GM18867 (cell line): Measurements from ENCODE around the gene NRXN2.
"Not testable (repeated sequence)": the region's sequence is repeated elsewhere in the genome, so short reads cannot be mapped to it uniquely, and the experiment has no call there.

Source experiments
- ATAC-seq: cut with Tn5 transposase; IDR thresholded peaks from one replicate; pipeline ENCODE4 v1.9.1; 2021; ENCODE audit warnings: mild to moderate bottlenecking, moderate library complexity; ENCODE audit not compliant: unreplicated experiment

NRXN2 gene

DNA sequence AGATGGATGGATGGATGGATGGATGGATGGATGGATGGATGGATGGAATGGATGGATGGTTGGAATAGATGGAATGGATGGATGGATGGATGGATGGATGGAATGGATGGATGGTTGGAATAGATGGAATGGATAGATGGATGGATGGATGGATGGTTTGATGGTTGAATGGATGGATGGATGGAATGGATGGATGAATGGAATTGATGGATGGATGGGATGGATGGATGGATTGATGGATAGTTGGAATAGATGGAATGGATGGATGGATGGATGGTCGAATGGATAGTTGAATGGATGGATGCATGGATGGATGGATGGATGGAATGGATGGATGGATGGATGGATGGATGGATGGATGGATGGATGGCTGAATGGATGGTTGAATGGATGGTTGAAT, 127.1 kb downstream of the NRXN2 start:
- not testable (repeated sequence) for ATAC-seq

GRCh38 chr11:64594159-64594939, 128.6 kb downstream of the NRXN2 start:
- ATAC-seq, result no peak

GRCh38 chr11:64593156-64594105, 129.6 kb downstream of the NRXN2 start:
- no peak for ATAC-seq

DNA sequence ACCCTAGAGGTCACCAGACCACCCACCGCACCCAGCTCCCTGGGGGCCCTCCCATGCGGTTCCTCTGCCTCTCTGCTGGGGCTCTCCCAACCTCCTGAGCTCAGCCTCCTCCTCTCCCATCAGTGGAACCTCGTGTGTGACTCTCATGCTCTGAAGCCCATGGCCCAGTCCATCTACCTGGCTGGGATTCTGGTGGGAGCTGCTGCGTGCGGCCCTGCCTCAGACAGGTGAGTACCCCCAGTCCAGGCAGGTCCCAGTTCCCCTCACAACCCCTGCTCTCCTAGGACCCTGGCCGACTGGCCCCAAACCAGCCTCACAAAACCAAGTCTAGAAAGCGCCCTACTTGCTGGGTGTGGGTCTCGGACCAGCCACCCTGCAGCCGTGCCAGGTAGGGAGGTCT, 130.3 kb downstream of the NRXN2 start:
- ATAC-seq, result no peak

- no peak for ATAC-seq
Measured at GRCh38 chr11:64592234-64592615, 130.8 kb downstream of the NRXN2 start.

DNA sequence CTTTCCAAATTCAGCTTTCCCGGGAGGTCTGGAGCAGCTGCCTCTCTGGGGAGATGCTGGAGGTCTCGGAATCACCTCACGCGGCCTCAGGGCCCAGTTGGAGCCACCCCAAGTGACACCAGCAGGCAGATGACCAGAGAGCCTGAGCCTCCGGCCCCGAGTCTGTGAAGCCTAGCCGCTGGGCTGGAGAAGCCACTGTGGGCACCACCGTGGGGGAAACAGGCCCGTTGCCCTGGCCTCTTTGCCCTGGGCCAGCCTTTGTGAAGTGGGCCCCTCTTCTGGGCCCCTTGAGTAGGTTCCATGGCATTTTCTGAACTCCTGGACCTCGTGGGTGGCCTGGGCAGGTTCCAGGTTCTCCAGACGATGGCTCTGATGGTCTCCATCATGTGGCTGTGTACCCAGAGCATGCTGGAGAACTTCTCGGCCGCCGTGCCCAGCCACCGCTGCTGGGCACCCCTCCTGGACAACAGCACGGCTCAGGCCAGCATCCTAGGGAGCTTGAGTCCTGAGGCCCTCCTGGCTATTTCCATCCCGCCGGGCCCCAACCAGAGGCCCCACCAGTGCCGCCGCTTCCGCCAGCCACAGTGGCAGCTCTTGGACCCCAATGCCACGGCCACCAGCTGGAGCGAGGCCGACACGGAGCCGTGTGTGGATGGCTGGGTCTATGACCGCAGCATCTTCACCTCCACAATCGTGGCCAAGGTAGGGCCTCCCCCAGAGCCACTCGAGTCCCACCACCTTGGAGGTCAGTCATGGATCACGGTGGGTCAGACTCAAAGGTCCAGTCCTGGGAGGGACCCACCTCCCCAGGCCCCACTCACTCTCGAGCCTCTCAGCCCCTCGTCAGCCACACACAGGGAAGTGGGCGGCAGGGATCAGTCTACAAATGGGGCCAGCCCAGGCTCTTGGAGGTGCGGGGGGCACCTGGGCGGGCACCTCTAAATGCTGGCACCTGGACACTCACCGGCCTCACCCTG, 131.5 kb downstream of the NRXN2 start:
- ATAC-seq, result no peak

GRCh38 chr11:64590763-64591221, 132.2 kb downstream of the NRXN2 start, which contains the start of gene SLC22A12:
Gene SLC22A12 (plus strand): TSS chr11:64591220. CDS start chr11:64591557, 337 bp downstream.
- no peak for ATAC-seq

DNA sequence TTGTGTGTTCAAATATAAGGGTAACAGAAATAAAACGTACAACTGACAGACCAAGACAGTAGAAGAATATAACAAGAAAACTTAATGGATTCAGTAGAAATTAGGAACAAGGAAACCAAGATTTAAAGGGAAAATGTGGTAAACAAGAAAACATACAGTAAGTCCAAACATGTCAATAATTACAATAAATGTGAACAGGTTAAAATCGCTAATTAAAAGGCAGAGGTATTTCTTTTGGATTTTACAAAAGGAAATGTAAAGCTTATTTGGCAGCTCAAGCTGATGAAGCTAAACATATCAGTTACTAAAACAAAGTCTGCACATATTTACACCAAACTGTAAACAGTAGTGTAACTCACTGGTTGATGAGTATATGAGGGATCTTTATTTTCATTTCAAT, 134.3 kb downstream of the NRXN2 start:
- no peak for ATAC-seq

GRCh38 chr11:64586366-64586765, 136.6 kb downstream of the NRXN2 start:
- ATAC-seq, result no peak

- no peak for ATAC-seq
Measured at GRCh38 chr11:64585150-64585549, 137.8 kb downstream of the NRXN2 start.

DNA sequence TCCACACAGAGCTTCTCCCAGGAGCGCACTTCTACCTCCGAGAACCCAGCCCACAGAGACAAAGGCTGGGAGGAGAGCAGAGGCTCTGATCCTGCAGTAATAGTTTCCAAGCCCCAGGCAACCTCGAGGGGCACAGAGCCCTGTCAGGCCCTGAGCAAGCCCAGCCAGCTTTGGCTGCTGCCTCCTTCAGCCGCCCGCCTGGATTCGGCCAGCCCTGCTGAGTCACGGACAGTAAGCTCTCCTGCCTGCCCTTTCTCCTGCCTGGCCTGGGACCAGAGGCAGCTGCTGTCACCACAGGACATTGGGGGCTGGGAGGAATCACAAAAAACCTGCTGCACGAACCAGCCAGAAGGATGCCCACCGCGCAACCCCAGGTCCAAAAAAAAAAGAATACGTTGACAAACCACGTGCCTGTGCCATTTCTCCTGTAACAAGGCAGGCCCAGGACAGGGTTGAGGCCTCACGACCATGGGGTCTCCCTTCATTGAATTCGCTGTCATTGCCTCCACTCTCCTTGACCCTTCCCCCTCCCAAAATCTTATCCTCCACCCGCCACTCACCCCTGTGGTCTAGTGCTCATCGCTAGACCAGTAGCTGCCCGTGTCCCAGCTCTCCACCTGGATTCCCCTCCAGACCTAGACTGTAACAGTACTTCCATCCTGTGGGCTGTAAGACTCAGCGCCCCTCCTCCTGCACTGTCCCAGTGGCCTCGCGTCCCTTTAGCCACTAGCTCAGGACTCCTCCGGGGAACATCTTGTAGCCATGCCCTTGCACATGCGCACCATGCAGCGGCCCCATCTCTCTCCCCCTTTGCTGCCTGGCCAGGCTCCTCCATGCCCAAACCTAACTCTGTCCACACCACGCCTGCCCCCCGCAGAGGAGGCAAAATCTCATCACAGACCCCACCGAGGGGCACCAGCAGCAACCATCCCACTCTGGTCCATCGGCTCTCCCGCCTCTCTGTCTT, 139.4 kb downstream of the NRXN2 start:
- ATAC-seq, result no peak

DNA sequence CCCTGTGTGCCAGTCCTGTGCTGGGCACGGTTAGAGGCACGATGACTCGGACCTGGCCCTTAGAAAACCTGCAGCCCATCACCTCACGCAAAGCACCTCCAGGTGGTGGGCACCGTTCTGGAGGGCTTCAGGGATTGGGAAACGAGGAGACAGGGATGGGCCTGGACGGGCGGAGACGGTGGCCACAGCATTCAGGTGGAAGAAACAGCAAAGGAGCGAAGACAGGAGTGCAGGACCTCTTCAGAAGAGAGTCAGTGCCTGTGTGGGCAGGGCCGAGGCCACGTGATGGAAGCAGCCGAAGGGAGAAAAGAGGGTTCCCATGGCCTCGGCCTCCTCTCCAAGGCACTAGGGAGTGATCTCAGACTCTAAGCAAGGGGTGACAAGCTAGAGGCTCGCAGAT, 140.1 kb downstream of the NRXN2 start:
- no peak for ATAC-seq

- no peak for ATAC-seq
Measured at GRCh38 chr11:64581057-64581523, 141.9 kb downstream of the NRXN2 start.

GRCh38 chr11:64580412-64580811, 142.6 kb downstream of the NRXN2 start:
- no peak for ATAC-seq

- no peak for ATAC-seq
Measured at GRCh38 chr11:64577202-64577601, 145.8 kb downstream of the NRXN2 start.

DNA sequence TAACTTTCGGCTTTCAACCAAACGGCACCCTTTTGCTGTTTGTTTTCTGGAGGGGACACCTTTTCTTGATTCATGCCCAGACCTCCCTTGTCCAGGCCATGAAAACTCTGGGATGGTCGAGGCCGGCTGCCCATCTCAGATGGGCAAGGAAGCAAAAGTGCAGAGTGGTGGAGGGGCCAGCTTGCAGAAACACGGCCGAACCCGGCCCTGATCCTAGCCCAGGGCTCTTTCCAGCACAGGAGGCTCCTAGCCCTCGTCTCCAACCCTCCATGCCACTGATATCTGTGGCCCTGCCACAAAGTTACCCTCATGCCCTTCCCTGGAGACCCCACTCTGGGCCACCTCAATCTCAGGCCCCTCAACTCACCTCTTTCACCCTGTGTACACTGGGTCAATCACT, 150.9 kb downstream of the NRXN2 start:
- no peak for ATAC-seq

GRCh38 chr11:64571410-64572091, 151.4 kb downstream of the NRXN2 start:
- ATAC-seq, result no peak

DNA sequence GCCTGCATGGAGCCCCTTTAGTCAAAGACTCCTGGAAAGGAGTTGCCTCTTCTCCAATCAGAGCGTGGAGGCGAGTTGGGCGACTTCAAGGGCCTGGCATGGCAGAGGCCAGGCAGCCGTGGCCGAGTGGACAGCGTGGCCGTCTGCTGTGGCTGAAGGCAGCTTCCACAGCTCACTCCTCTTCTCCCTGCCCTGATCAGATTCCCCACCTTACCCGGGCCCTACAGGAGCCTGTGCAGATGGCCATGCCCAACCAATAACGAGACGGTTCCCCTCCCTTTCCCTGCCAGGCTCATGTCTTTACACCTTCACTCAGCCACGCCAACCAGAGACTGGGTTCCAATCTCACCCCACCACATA, 152.0 kb downstream of the NRXN2 start:
- no peak for ATAC-seq

DNA sequence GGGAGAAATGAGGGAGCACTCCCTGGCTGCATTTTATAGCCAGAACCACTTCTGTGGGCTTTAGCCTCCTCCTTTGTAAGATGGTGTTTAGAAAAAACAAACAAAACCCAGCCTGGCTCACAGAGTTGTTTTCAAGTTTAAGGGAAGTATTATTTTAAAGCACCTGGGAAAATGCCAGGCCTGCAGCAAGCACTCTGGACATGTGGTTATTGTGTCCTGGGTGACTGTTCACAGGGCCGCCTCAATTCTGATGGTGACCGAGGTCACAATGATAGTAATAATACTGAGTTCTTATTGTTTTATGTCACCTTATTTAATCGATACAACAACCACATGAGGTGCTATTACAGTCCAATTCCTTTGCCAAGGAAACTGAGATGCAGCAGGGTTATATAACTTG, 152.7 kb downstream of the NRXN2 start:
- ATAC-seq, result no peak
